Stimulated activated naive B cell treated with anti-CD40 and anti-IgM and Interleukin-4, amounts not matched to agents 10 μg/mL and 1 μg/mL and 100 μg/mL, for 72 hours (primary cell): ENCODE measurements around the gene POU5F1.

Source experiments
- ATAC-seq, 2 donors: fragments of 150-1000 bp; cut with Tn5 transposase; replicated peaks; 2 replicates each; pipeline ENCODE4 v1.10.0; 2021; ENCODE audit warnings: moderate library complexity in 1 of 2
- DNase-seq: peaks from one replicate; pipeline ENCODE4 v3.0.0; 2021
- H3K27ac Mint-ChIP-seq: one replicate; pipeline ENCODE4 v1.8.0; 2022; ENCODE audit warnings: mild to moderate bottlenecking, mixed read lengths
- H3K27me3 Mint-ChIP-seq, 2 donors: one replicate each; pipeline ENCODE4 v1.8.0; 2022; ENCODE audit warnings: mixed read lengths in 2 of 2
- H3K36me3 Mint-ChIP-seq, 2 donors: one replicate each; pipeline ENCODE4 v1.8.0; 2022; ENCODE audit warnings: mixed read lengths in 2 of 2, mild to moderate bottlenecking in 1 of 2
- H3K4me1 Mint-ChIP-seq, 2 donors: one replicate each; pipeline ENCODE4 v1.8.0; 2022; ENCODE audit warnings: mixed read lengths in 2 of 2, mild to moderate bottlenecking in 1 of 2
- H3K4me3 Mint-ChIP-seq, 2 donors: one replicate each; pipeline ENCODE4 v1.8.0; 2022; ENCODE audit warnings: mild to moderate bottlenecking in 2 of 2, mixed read lengths in 2 of 2, moderate library complexity in 1 of 2
- H3K9me3 Mint-ChIP-seq, 2 donors: one replicate each; pipeline ENCODE4 v1.8.0; 2022; ENCODE audit warnings: mixed read lengths in 2 of 2, mild to moderate bottlenecking in 1 of 2

Gene POU5F1

DNA sequence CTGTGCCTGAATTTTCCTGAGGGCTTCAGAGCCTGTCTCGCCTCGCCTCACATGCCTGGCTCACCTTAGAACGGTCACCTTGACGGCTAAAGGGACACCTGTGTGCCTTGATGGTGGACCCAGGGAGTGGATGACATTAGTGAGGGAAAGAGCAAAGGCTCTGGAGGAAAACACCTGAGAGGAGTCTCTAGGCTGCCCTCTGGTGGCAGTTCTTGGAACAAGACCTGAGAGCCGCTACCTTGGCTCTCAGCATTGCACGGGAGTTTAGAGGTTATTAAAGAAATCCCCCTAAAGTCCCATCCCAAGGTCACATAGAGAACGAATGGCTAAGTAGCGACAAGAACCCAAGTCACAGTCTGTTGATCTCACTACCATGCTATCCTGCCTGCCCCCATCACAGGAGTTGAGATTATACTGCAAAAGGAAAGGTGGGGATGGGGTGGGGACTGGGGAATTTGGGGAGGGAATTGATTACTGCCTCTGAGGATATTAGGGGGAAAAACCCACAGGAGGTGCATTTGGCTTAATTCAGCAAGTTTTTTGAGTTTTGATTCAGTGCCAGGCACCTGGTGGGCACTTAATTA lies 42.3 kb downstream of the POU5F1 start:
- Mint-ChIP-seq H3K27ac (no peak overlapping the region), H3K36me3 (no peaks in the 10 kb centered on the region), H3K4me1 (peaks cover 7 to 14% of the 10 kb centered on the region in 2 donors), H3K9me3 (no peaks in the 10 kb centered on the region), H3K27me3 (peaks cover 23 to 24% of the 10 kb centered on the region in 2 donors), H3K4me3 (no peak overlapping the region)
- DNase-seq (peak; percentile 45), ATAC-seq (peak; percentile 70 to 81)

DNA sequence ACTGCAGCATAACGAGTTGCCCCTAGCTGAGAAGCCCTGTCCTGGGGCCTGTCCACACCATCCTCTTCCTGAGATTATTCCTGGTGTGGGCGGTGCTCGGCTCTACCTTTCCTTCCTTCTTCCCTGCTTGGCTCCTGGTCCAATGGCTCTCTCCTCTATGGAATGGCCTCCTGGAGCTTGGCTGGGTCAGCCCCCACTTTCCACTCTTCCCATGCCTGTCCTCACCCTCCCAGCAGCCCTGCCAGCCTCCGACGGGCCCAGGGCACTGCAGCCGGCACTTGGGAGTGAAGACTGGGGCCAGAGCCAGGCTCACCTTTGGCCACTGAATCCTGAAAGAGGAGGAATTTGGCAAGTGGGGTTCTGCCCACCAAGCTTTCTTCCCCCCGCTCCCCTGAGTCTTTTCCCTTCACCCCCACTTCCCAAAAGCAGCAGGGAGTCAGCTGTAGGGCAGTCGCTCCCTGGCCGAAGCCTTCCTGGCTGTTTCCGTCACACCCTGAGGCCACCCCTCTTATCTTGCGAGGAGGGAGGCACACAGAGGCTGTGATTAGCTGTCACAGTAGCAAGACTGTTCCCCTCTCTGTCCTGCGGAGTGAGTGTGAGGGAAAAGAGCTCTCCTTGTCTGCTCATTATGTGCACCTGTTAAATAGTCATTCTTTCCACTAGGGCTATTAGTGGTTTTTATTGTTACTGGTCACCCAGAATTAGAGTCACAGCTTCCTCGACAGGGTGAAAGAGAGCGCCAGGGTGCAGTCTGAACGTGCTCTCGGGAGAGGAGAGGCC lies 43.9 kb downstream of the POU5F1 start:
- Mint-ChIP-seq H3K4me3 (no peak overlapping the region), H3K9me3 (no peaks in the 10 kb centered on the region), H3K4me1 (peaks cover 11 to 14% of the 10 kb centered on the region in 2 donors), H3K27me3 (peaks cover 27 to 28% of the 10 kb centered on the region in 2 donors), H3K36me3 (no peaks in the 10 kb centered on the region), H3K27ac (no peak overlapping the region)
- ATAC-seq: no peak
- no peak for DNase-seq

GRCh38 chr6:31125586-31126363 lies 44.7 kb downstream of the POU5F1 start:
- Mint-ChIP-seq H3K4me1 (peaks cover 11 to 14% of the 10 kb centered on the region in 2 donors), H3K4me3 (no peak overlapping the region), H3K27ac (no peak overlapping the region), H3K27me3 (peaks cover 28 to 32% of the 10 kb centered on the region in 2 donors), H3K9me3 (no peaks in the 10 kb centered on the region), H3K36me3 (no peaks in the 10 kb centered on the region)
- DNase-seq: no peak
- ATAC-seq: no peak

DNA sequence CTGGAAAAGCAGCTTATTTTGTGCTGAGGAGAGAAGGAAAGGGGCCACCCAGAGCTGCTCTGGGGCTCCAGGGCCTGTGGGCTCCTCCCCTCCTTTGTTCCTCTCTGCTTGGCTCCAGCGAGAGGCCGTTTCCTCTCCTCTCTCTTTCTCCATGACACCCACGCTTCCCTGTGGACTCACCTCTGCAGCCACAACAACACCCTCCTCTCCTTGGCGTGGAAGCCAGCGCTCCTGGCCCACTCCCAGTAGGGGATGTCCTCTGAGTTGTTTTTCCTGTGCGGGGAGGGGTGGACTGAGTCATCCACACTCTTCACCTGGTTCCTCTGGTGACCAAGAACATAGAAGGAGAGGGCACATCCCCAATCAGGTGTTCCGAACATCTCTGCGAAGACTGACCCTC lies 45.3 kb downstream of the POU5F1 start:
- peaks cover 11 to 14% of the 10 kb centered on the region in 2 donors for H3K4me1 Mint-ChIP-seq
- H3K27me3 Mint-ChIP-seq: peaks cover 27 to 30% of the 10 kb centered on the region in 2 donors
- ATAC-seq: no peak
- H3K36me3 Mint-ChIP-seq: no peaks in the 10 kb centered on the region
- no peak for DNase-seq
- H3K27ac Mint-ChIP-seq: no peak overlapping the region
- no peaks in the 10 kb centered on the region for H3K9me3 Mint-ChIP-seq
- no peak overlapping the region for H3K4me3 Mint-ChIP-seq

GRCh38 chr6:31122791-31123706 lies 47.4 kb downstream of the POU5F1 start:
- H3K9me3 Mint-ChIP-seq: no peaks in the 10 kb centered on the region
- H3K27ac Mint-ChIP-seq: no peak overlapping the region
- peaks cover 9 to 12% of the 10 kb centered on the region in 2 donors for H3K4me1 Mint-ChIP-seq
- no peak overlapping the region for H3K4me3 Mint-ChIP-seq
- no peaks in the 10 kb centered on the region for H3K36me3 Mint-ChIP-seq
- peaks cover 22% of the 10 kb centered on the region in 2 donors for H3K27me3 Mint-ChIP-seq
- ATAC-seq (peak in 1 of 2 donors; percentile 65), DNase-seq (no peak)

DNA sequence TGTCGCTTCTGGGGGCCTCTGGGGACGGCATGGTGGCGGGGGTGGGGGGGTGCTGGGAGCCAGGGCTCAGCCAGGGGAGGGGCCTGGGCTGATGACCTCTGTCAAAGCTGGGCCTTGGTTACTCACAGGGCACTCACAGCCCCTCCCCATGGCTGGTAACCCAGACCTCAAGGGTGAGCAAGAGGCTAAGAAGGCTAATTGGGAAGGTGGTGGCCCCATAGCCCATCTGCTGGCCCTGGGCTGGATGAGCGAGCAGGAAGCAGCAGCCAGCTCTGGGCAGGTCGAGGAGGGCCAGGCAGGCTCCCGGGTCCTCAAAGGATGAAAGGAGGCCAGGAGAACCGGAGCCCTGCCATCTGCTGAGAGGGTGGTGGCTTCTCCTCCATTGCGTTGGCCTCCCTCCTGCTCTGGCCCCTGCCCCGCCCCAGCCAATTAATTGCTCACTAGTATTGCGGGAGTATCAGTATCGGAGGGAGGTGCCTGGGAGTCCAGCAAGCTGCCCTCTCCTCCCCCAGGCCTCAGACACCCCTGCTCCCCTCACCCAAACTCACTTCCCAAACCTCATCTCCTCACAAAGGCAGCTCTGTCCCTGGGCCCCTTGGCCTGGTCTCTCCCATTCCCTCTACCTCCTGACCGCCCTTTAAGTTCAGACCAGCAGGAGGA lies 49.2 kb downstream of the POU5F1 start:
- H3K27me3 Mint-ChIP-seq: peaks cover 16 to 30% of the 10 kb centered on the region in 2 donors
- no peak overlapping the region for H3K27ac Mint-ChIP-seq
- H3K4me3 Mint-ChIP-seq: no peak overlapping the region
- ATAC-seq (no peak), DNase-seq (no peak)
- H3K4me1 Mint-ChIP-seq: peaks cover 6 to 8% of the 10 kb centered on the region in 2 donors
- H3K36me3 Mint-ChIP-seq: no peaks in the 10 kb centered on the region
- H3K9me3 Mint-ChIP-seq: no peaks in the 10 kb centered on the region

DNA sequence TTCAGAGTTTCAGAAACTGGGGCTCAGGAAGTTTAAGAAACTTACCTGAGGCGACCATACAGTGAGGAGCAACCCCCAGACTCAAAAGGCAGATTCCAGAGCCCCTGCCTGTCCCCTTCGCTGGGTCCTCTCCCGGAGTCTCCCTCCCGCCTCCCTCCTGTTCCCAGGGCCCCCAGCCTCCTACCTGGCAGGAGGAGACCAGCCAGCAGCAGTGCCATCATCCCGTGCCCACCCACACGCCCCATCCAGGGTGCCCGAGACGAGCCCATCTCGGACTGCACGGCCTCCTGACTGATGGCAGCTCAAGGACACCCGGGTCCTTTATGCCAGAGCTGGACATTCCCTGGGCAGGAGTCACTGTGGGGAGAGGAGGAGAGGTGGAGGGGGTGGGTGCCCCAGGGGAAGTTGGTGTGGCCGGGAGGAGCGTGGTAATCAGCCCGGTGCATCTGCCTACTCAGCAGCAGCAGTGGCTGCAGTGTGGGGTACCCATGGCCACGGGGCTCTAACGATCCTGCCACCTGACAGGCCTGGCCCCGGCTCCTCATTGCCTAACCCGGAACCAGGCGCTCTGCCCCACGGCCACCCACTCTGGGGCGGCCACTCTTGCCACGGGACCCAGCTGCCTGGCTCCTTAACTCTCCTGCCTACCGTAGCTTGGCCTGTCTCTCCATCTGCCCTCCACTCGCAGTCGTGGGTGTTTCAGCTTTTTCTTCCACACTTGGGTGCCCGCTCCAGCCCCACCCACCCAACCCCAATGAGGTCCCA lies 50.1 kb downstream of the POU5F1 start, which contains the start of gene CDSN:
CDSN (minus strand) TSS at position 296 of the 765 bp plus-strand sequence; CDS start at position 269, 27 bp downstream.
- H3K36me3 Mint-ChIP-seq: no peaks in the 10 kb centered on the region
- H3K9me3 Mint-ChIP-seq: no peaks in the 10 kb centered on the region
- DNase-seq: no peak
- peaks cover 22 to 39% of the 10 kb centered on the region in 2 donors for H3K27me3 Mint-ChIP-seq
- no peak within 1 kb of the TSS for H3K4me3 Mint-ChIP-seq
- no peak within 1 kb of the TSS for H3K27ac Mint-ChIP-seq
- ATAC-seq: no peak
- peaks cover 10 to 12% of the 10 kb centered on the region in 2 donors for H3K4me1 Mint-ChIP-seq

GRCh38 chr6:31118178-31118577 lies 52.3 kb downstream of the POU5F1 start:
- Mint-ChIP-seq H3K36me3 (no peaks in the 10 kb centered on the region), H3K9me3 (no peaks in the 10 kb centered on the region), H3K4me1 (peaks cover 11 to 17% of the 10 kb centered on the region in 2 donors), H3K27me3 (peaks cover 29 to 36% of the 10 kb centered on the region in 2 donors), H3K4me3 (no peak overlapping the region), H3K27ac (no peak overlapping the region)
- ATAC-seq: no peak
- no peak for DNase-seq

DNA sequence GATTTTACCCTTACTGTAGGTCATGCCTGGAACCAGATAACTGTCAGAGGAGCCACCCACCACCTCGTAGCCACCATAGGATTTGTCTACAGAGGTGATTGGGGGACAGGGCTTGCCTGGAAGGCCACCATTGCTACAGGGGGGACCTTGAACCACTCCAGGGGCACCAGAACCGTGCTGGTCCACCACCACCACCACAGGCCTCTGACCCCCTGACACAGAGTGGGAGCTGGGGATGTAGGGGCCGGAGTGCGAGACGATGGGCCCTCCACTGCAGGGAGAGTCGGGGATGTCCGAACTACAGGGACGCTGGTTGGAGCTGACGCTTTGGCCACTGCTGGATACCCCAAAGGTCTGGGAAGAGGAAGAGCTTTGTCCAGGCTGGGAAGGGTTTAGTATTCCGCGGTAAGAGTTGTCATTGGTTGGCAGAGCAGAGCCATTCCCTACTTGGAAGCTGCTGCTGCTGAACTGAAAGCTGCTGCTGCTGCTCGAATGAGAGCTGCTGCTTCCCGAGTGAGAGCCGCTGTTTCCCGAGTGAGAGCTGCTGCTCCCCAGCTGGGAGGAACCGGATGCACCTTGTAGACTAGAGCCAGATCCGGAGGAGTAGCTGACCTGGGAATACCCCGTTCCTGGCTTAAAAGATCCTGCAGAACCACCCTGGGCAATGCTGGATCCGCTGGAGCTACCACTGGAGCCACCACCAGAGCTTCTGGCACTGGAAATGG lies 53.7 kb downstream of the POU5F1 start:
- Mint-ChIP-seq H3K9me3 (no peaks in the 10 kb centered on the region), H3K4me1 (peaks cover 7 to 17% of the 10 kb centered on the region in 2 donors), H3K27me3 (peaks cover 30 to 34% of the 10 kb centered on the region in 2 donors), H3K4me3 (no peak overlapping the region), H3K27ac (no peak overlapping the region), H3K36me3 (no peaks in the 10 kb centered on the region)
- ATAC-seq (no peak), DNase-seq (no peak)

- H3K36me3 Mint-ChIP-seq: no peaks in the 10 kb centered on the region
- no peak overlapping the region for H3K4me3 Mint-ChIP-seq
- peaks cover 7 to 17% of the 10 kb centered on the region in 2 donors for H3K4me1 Mint-ChIP-seq
- peaks cover 27 to 28% of the 10 kb centered on the region in 2 donors for H3K27me3 Mint-ChIP-seq
- DNase-seq: no peak
- H3K27ac Mint-ChIP-seq: peak overlapping the region; percentile 7
- ATAC-seq: no peak
- no peaks in the 10 kb centered on the region for H3K9me3 Mint-ChIP-seq
Observed at GRCh38 chr6:31115941-31116560, 54.4 kb downstream of the POU5F1 start.

DNA sequence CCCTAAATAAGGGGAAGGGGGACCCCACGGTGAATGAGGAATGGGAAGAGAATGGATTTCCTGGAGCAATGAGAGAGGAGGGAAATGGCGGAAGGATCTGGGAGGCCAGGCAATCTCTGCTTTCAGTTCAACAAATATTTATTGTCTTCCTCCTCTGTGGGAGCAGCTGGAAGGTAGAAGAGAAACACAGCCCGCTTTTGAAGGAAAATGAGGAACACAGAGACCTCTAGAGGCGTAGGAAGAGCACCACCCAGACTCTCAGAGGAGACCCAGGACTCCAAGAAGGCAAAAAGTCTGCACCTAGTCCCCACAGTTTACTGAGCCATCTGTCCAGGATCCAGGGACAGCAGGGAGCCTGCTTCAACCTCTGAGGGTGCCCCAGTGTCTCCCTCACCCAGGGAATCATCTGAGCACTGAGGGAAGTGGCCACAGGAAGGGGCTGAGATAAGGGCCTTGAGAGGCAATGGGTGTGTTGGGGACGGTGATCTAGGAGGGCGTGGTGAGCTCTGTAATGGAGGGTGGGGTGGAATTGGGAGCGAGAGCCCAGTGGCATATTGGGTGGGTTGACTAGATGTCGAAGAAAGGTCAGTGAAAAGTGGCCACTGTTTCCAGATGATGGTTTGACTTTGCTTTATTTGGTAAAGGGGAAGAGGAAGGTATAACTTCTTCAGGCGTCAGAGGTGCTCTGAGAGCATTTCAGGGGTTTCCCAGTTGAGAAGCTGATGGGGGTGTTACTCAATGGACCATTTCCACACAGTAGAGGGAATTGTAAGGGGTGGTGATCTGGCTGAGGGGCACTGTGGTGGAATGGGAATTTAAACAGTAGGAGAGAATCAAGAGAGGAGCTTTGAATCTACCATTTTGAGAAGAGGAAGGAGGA lies 55.3 kb downstream of the POU5F1 start:
- Mint-ChIP-seq H3K9me3 (no peaks in the 10 kb centered on the region), H3K4me1 (peaks cover 7 to 17% of the 10 kb centered on the region in 2 donors), H3K27me3 (peaks cover 28 to 35% of the 10 kb centered on the region in 2 donors), H3K4me3 (no peak overlapping the region), H3K36me3 (no peaks in the 10 kb centered on the region), H3K27ac (peak overlapping the region; percentile 1)
- DNase-seq (no peak), ATAC-seq (peak; percentile 54 to 72)
